Sigmoid colon (tissue), 7 donors: ENCODE data around the gene FAM50B. TPM values are rescaled to one million over a fixed set of nuclear protein-coding genes. Genes with fewer than 3 reads are reported as not detected.
A peak's percentile ranks its signal among the peaks of the same experiment; 100 is the strongest.

Experiments used
- DNase-seq: peaks from one replicate; pipeline ENCODE4 v3.0.0-alpha.2; 2019
- H3K27ac ChIP-seq, 4 donors: fragments of 200-600 bp; sonication (generic); one replicate each; pipeline ENCODE4 v1.5.1; 2016 to 2019; ENCODE audit warnings: mild to moderate bottlenecking in 1 of 4
- H3K27me3 ChIP-seq, 3 donors: fragments of 200-600 bp; sonication (generic); one replicate each; pipeline ENCODE4 v1.5.1; 2019; ENCODE audit warnings: mild to moderate bottlenecking in 1 of 3
- H3K36me3 ChIP-seq, 4 donors: fragments of 200-600 bp; sonication (generic); one replicate each; pipeline ENCODE4 v1.5.1; 2016 to 2019
- H3K4me1 ChIP-seq, 4 donors: fragments of 200-600 bp; sonication (generic); one replicate each; pipeline ENCODE4 v1.5.1; 2017 to 2019
- H3K4me3 ChIP-seq, 4 donors: fragments of 200-600 bp; sonication (generic); one replicate each; pipeline ENCODE4 v1.5.1; 2017 to 2019; ENCODE audit warnings: mild to moderate bottlenecking in 2 of 4, moderate library complexity in 1 of 4
- H3K9me3 ChIP-seq, 4 donors: fragments of 200-600 bp in 3 of 4; sonication (generic) in 3 of 4; one replicate each; pipeline versions ENCODE4 v1.5.1 to v1.6.1; 2013 to 2019
- EP300 ChIP-seq, 4 donors: sonication (generic); formaldehyde crosslinking; IDR thresholded peaks; one replicate each; pipeline ENCODE4 v1.6.1; 2017; ENCODE audit warnings: antibody characterized with exemption in 4 of 4
- POLR2A ChIP-seq, 2 donors: fragments of 450-650 bp; IDR thresholded peaks; one replicate each; pipeline ENCODE4 v1.6.1; 2016; ENCODE audit warnings: antibody characterized with exemption in 2 of 2, mild to moderate bottlenecking in 2 of 2, moderate library complexity in 2 of 2
- POLR2AphosphoS5 ChIP-seq, 4 donors: sonication (generic); formaldehyde crosslinking; IDR thresholded peaks; one replicate each; pipeline ENCODE4 v1.6.1; 2017; ENCODE audit warnings: antibody characterized with exemption in 4 of 4
- WGBS, 2 donors: extraction: QIAGEN DNeasy Blood & Tissue Kit; methylation state at CpG; one replicate each; pipeline ENCODE4 v1.1.7; 2013; 5-methylcytosine and 5-hydroxymethylcytosine counted together
- intact Hi-C: fragments of 100-400 bp; cut with DNase I; formaldehyde crosslinking; loops from one replicate; pipeline ENCODE4 v1.15.1; 2023
- polyA plus RNA-seq, 3 donors: library from polyadenylated mRNA; stranded (reverse); fragments of 200-250 nt; gene quantifications; one replicate each; pipeline ENCODE4 v1.2.3, GENCODE V29; 2013
- total RNA-seq, 4 donors: library from RNA; depleted of rRNA; stranded (reverse); fragments of >200 nt; gene quantifications; one replicate each; pipeline ENCODE4 v1.1.0, GENCODE V29; 2016
- TF ChIP-seq, protein P1 (sequence below), 4 experiments: fragments of 450-650 bp in 3 of 4; fragments of 200-600 bp in 1 of 4; IDR thresholded peaks; one replicate each; pipeline ENCODE4 v1.5.1; 2016 to 2019; ENCODE audit warnings: antibody characterized with exemption in 4 of 4, mild to moderate bottlenecking in 3 of 4, moderate library complexity in 2 of 4
- donor health status: healthy with polysubstance abuse.
- donor health status: Bipolar disorder and iron deficiency.
- donor health status: healthy.

FAM50B gene
- total and polyA plus RNA-seq, 7 donors: 2.5 to 16.1 (median 9.6) TPM

DNA sequence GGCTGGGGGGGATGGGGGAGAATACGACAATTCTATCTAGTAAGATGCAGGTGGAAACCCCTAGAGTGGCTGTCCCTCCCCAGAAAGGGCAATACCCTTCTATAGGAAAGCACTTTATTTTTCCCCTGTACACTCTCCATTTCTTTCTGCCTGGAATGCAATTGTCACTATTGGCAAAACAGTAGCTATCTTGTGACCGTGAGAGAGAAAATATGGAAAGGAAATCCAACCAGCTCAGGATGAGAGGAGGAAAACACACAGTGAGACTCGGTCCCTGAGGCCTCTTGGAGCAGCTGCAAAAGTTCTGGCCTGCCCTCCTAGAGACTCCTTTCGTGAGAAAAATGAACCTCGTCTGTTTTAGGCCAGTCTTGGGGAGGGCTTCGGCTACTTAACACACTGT lies 43.4 kb downstream of the FAM50B start:
- H3K4me1 ChIP-seq: no peaks in the 10 kb centered on the region
- no peak for TF ChIP-seq POLR2AphosphoS5 (IDR thresholded peaks at IDR 0.05)
- TF ChIP-seq EP300 (IDR thresholded peaks at IDR 0.05): no peak
- TF ChIP-seq POLR2A (IDR thresholded peaks at IDR 0.05): no peak
- TF ChIP-seq, protein P1, sequence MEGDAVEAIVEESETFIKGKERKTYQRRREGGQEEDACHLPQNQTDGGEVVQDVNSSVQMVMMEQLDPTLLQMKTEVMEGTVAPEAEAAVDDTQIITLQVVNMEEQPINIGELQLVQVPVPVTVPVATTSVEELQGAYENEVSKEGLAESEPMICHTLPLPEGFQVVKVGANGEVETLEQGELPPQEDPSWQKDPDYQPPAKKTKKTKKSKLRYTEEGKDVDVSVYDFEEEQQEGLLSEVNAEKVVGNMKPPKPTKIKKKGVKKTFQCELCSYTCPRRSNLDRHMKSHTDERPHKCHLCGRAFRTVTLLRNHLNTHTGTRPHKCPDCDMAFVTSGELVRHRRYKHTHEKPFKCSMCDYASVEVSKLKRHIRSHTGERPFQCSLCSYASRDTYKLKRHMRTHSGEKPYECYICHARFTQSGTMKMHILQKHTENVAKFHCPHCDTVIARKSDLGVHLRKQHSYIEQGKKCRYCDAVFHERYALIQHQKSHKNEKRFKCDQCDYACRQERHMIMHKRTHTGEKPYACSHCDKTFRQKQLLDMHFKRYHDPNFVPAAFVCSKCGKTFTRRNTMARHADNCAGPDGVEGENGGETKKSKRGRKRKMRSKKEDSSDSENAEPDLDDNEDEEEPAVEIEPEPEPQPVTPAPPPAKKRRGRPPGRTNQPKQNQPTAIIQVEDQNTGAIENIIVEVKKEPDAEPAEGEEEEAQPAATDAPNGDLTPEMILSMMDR (IDR thresholded peaks at IDR 0.05): no peak
- H3K9me3 ChIP-seq: no peaks in the 10 kb centered on the region
- no peak for DNase-seq
- intact Hi-C loops: no loop called here
- peak overlapping the region in 1 of 4 donors; percentile 4 for H3K27ac ChIP-seq
- H3K4me3 ChIP-seq: no peak overlapping the region
- WGBS, 2 donors: 85 to 88% methylated on average over 6 of the region's 6 CpGs
- no peaks in the 10 kb centered on the region for H3K36me3 ChIP-seq
- H3K27me3 ChIP-seq: no peaks in the 10 kb centered on the region

GRCh38 chr6:3893487-3893886 lies 44.3 kb downstream of the FAM50B start:
- TF ChIP-seq POLR2AphosphoS5 (IDR thresholded peaks at IDR 0.05) (no peak), POLR2A (IDR thresholded peaks at IDR 0.05) (no peak), EP300 (IDR thresholded peaks at IDR 0.05) (no peak)
- TF ChIP-seq, protein P1 (IDR thresholded peaks at IDR 0.05): no peak
- H3K36me3 ChIP-seq: no peaks in the 10 kb centered on the region
- H3K27me3 ChIP-seq: no peaks in the 10 kb centered on the region
- intact Hi-C loops: no loop called here
- DNase-seq: no peak
- WGBS, 2 donors: 96 to 98% methylated on average over 10 of the region's 10 CpGs
- no peak overlapping the region for H3K27ac ChIP-seq
- H3K4me1 ChIP-seq: no peaks in the 10 kb centered on the region
- no peak overlapping the region for H3K4me3 ChIP-seq
- no peaks in the 10 kb centered on the region for H3K9me3 ChIP-seq

GRCh38 chr6:3893917-3894316 lies 44.7 kb downstream of the FAM50B start:
- H3K4me3 ChIP-seq: no peak overlapping the region
- WGBS, 2 donors: 94 to 96% methylated on average over 3 of the region's 3 CpGs
- H3K9me3 ChIP-seq: no peaks in the 10 kb centered on the region
- TF ChIP-seq POLR2A (IDR thresholded peaks at IDR 0.05): no peak
- no peaks in the 10 kb centered on the region for H3K4me1 ChIP-seq
- H3K27ac ChIP-seq: no peak overlapping the region
- no peak for DNase-seq
- intact Hi-C loops: no loop called here
- no peaks in the 10 kb centered on the region for H3K27me3 ChIP-seq
- no peaks in the 10 kb centered on the region for H3K36me3 ChIP-seq

- H3K27me3 ChIP-seq: no peaks in the 10 kb centered on the region
- no peak overlapping the region for H3K27ac ChIP-seq
- H3K4me3 ChIP-seq: no peak overlapping the region
- intact Hi-C loops: no loop called here
- peaks cover 0 to 4% (median 2%) of the 10 kb centered on the region in 4 donors for H3K4me1 ChIP-seq
- H3K36me3 ChIP-seq: no peaks in the 10 kb centered on the region
- DNase-seq: no peak
- 94% methylated on average over 14 of the region's 14 CpGs for WGBS, 2 donors
- TF ChIP-seq, protein P1 (IDR thresholded peaks at IDR 0.05): no peak
- TF ChIP-seq EP300 (IDR thresholded peaks at IDR 0.05): no peak
- no peak for TF ChIP-seq POLR2AphosphoS5 (IDR thresholded peaks at IDR 0.05)
- TF ChIP-seq POLR2A (IDR thresholded peaks at IDR 0.05): no peak
- H3K9me3 ChIP-seq: no peaks in the 10 kb centered on the region
These were observed 45.6 kb downstream of the FAM50B start for GRCh38 chr6:3894590-3895311.

DNA sequence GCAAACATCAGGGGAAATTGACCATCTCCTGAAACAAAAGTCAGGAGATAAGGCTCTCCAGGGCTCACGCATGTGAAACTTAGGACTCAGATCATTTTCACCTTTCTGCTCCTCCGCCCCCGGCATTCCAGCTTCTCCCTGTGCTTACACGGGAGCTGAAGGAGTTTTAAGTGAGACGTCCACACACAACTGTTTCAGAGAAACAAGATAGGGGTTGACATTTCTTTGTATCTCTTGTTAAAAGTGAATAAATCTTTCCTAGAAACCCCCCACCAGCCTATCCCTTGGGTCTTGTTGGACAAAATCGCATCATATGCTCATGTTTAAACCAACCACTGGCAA lies 46.1 kb downstream of the FAM50B start:
- TF ChIP-seq POLR2A (IDR thresholded peaks at IDR 0.05): no peak
- TF ChIP-seq, protein P1 (IDR thresholded peaks at IDR 0.05): no peak
- TF ChIP-seq POLR2AphosphoS5 (IDR thresholded peaks at IDR 0.05): no peak
- no peak for TF ChIP-seq EP300 (IDR thresholded peaks at IDR 0.05)
- 95% methylated on average over 6 of the region's 6 CpGs for WGBS, 2 donors
- H3K4me1 ChIP-seq: peaks cover 0 to 8% (median 7%) of the 10 kb centered on the region in 4 donors
- H3K36me3 ChIP-seq: no peaks in the 10 kb centered on the region
- H3K9me3 ChIP-seq: no peaks in the 10 kb centered on the region
- H3K27ac ChIP-seq: no peak overlapping the region
- no peak overlapping the region for H3K4me3 ChIP-seq
- no peak for DNase-seq
- intact Hi-C loops: no loop called here
- H3K27me3 ChIP-seq: no peaks in the 10 kb centered on the region
